ENCODE results near the gene LAMA3.

GRCh38 chr18:23883277-23883790, 194.1 kb downstream of the LAMA3 start:
- TF ChIP-seq POLR2A (IDR thresholded peaks at IDR 0.05), result no peak
- no peak for TF ChIP-seq CTCF (IDR thresholded peaks at IDR 0.05)

Measured in adrenal gland (tissue), 5 donors.